IMR-90 (cell line): ENCODE measurements around the gene RAB34. TPM values are rescaled to one million over a fixed set of nuclear protein-coding genes. Genes with fewer than 3 reads are reported as not detected.

ENCODE experiments used
- ATAC-seq: fragments of 200-7000 bp; cut with Tn5 transposase; 2 replicates; pipeline ENCODE4 v1.9.1; 2020; ENCODE audit warnings: low read depth, mild to moderate bottlenecking, moderate library complexity
- BruUV-seq: library from RNA; stranded (reverse); fragments of 400-500 nt; replicated peaks from 2 replicates; lab custom pipeline; 2021; lab: Mats Ljungman, UMichigan
- CTCF ChIA-PET: fragments of 300-600 bp; formaldehyde crosslinking; extraction: SDS; loops from one replicate; lab custom pipeline; 2021; ENCODE audit warnings: antibody characterized with exemption; lab: Yijun Ruan, JAX
- POLR2A ChIA-PET: fragments of 300-600 bp; sonication (Branson Sonifier 250); formaldehyde crosslinking; loops from one replicate; lab custom pipeline; 2022; ENCODE audit warnings: antibody characterized with exemption; ENCODE audit not compliant: unreplicated experiment; lab: Charles Lee
- DNase-seq: peaks from one replicate; pipeline ENCODE4 v3.0.0; 2013
- H2AFZ ChIP-seq: replicated peaks from 2 replicates; pipeline ENCODE3; 2013; ENCODE audit warnings: low read length, mild to moderate bottlenecking; ENCODE audit not compliant: poor library complexity
- H2AK5ac ChIP-seq: 2 replicates; pipeline ENCODE4 v1.6.1; 2013; ENCODE audit warnings: low read depth, low read length, inconsistent platforms
- H2AK9ac ChIP-seq: replicated peaks from 2 replicates; pipeline ENCODE3; 2013; ENCODE audit warnings: mild to moderate bottlenecking, low read depth, low read length, moderate library complexity; ENCODE audit not compliant: poor library complexity
- H2BK120ac ChIP-seq: 2 replicates; pipeline ENCODE4 v1.6.1; 2013; ENCODE audit warnings: low read depth, low read length, inconsistent platforms
- H2BK15ac ChIP-seq: 3 replicates; pipeline ENCODE4 v1.6.1; 2013; ENCODE audit warnings: low read depth, low read length, inconsistent platforms
- H2BK20ac ChIP-seq: 2 replicates; pipeline ENCODE4 v1.6.1; 2013; ENCODE audit warnings: low read depth, mild to moderate bottlenecking, inconsistent platforms, low read length, moderate library complexity
- H2BK5ac ChIP-seq: 2 replicates; pipeline ENCODE4 v1.6.1; 2013; ENCODE audit warnings: mild to moderate bottlenecking, low read depth, low read length, inconsistent platforms; ENCODE audit not compliant: poor library complexity, severe bottlenecking
- H3K14ac ChIP-seq: replicated peaks from 2 replicates; pipeline ENCODE4 v1.6.1; 2013; ENCODE audit warnings: low read depth, low read length, inconsistent platforms
- H3K18ac ChIP-seq: 2 replicates; pipeline ENCODE4 v1.6.1; 2013; ENCODE audit warnings: low read depth, low read length, control low read depth
- H3K23ac ChIP-seq: 2 replicates; pipeline ENCODE4 v1.6.1; 2013; ENCODE audit warnings: low read depth, low read length, inconsistent platforms
- H3K27ac ChIP-seq: 2 replicates; pipeline ENCODE4 v1.5.1; 2013; ENCODE audit warnings: mild to moderate bottlenecking, control low read depth, low read length; ENCODE audit not compliant: insufficient read depth
- H3K27me3 ChIP-seq: 2 replicates; pipeline ENCODE4 v1.6.1; 2013; ENCODE audit warnings: low read length; ENCODE audit not compliant: control insufficient read depth, insufficient read depth
- H3K36me3 ChIP-seq: 2 replicates; pipeline ENCODE4 v1.6.1; 2013; ENCODE audit warnings: low read length, mixed read lengths; ENCODE audit not compliant: control insufficient read depth, insufficient read depth
- H3K4ac ChIP-seq: 2 replicates; pipeline ENCODE4 v1.6.1; 2013; ENCODE audit warnings: low read depth, low read length, inconsistent platforms
- H3K4me1 ChIP-seq: 2 replicates; pipeline ENCODE4 v1.6.1; 2013; ENCODE audit warnings: low read length, mixed read lengths; ENCODE audit not compliant: control insufficient read depth, insufficient read depth
- H3K4me2 ChIP-seq: 2 replicates; pipeline ENCODE4 v1.6.1; 2013; ENCODE audit warnings: low read depth, mild to moderate bottlenecking, control low read depth, low read length, moderate library complexity
- H3K4me3 ChIP-seq: 2 replicates; pipeline ENCODE4 v1.5.1; 2013; ENCODE audit warnings: low read depth, mild to moderate bottlenecking, control low read depth, low read length, moderate library complexity; ENCODE audit not compliant: insufficient read depth
- H3K56ac ChIP-seq: 2 replicates; pipeline ENCODE4 v1.6.1; 2013; ENCODE audit warnings: low read length, inconsistent platforms; ENCODE audit not compliant: insufficient read depth; ENCODE audit errors: extremely low read depth
- H3K79me1 ChIP-seq, 2 experiments: 2 replicates each; pipeline ENCODE4 v1.6.1; 2013; ENCODE audit warnings: low read length in 2 of 2, inconsistent platforms in 1 of 2, low read depth in 1 of 2
- H3K9ac ChIP-seq: 2 replicates; pipeline ENCODE4 v1.6.1; 2013; ENCODE audit warnings: low read depth, low read length, control low read depth
- H3K9me1 ChIP-seq: 2 replicates; pipeline ENCODE4 v1.6.1; 2013; ENCODE audit warnings: low read length, inconsistent platforms; ENCODE audit not compliant: insufficient read depth
- H3K9me3 ChIP-seq: 2 replicates; pipeline ENCODE4 v1.6.1; 2013; ENCODE audit warnings: low read length; ENCODE audit not compliant: control insufficient read depth, insufficient read depth
- H4K20me1 ChIP-seq: 2 replicates; pipeline ENCODE4 v1.6.1; 2013; ENCODE audit warnings: low read length, inconsistent platforms; ENCODE audit not compliant: insufficient read depth
- H4K5ac ChIP-seq: 2 replicates; pipeline ENCODE4 v1.6.1; 2013; ENCODE audit warnings: mild to moderate bottlenecking, low read depth, low read length, control low read depth
- H4K8ac ChIP-seq, 2 experiments: 2 replicates each; pipeline ENCODE4 v1.6.1; 2013; ENCODE audit warnings: low read depth in 2 of 2, low read length in 2 of 2, control low read depth in 1 of 2, inconsistent platforms in 1 of 2
- H4K91ac ChIP-seq: 2 replicates; pipeline ENCODE4 v1.6.1; 2013; ENCODE audit warnings: low read depth, low read length, inconsistent platforms; ENCODE audit not compliant: insufficient read depth
- BHLHE40 ChIP-seq: fragments of 150-350 bp; IDR thresholded peaks from 2 replicates; pipeline ENCODE4 v1.6.1; 2016; ENCODE audit warnings: mild to moderate bottlenecking, low read depth, low read length
- CEBPB ChIP-seq: IDR thresholded peaks from 2 replicates; pipeline ENCODE4 v1.6.1; 2012; ENCODE audit warnings: low read depth, low read length, improper control_type of control experiment
- CHD1 ChIP-seq: IDR thresholded peaks from 2 replicates; pipeline ENCODE4 v1.6.1; 2012; ENCODE audit warnings: low read depth, low read length, improper control_type of control experiment
- MAFK ChIP-seq: IDR thresholded peaks from 2 replicates; pipeline ENCODE4 v1.6.1; 2012; ENCODE audit warnings: low read depth, low read length, improper control_type of control experiment
- MAZ ChIP-seq: IDR thresholded peaks from 2 replicates; pipeline ENCODE4 v1.6.1; 2012; ENCODE audit warnings: low read depth, mild to moderate bottlenecking, low read length, improper control_type of control experiment, moderate library complexity, borderline replicate concordance
- MXI1 ChIP-seq: IDR thresholded peaks from 2 replicates; pipeline ENCODE4 v1.6.1; 2012; ENCODE audit warnings: low read depth, mild to moderate bottlenecking, low read length, moderate library complexity, borderline replicate concordance
- NFE2L2 ChIP-seq: fragments of 150-350 bp; IDR thresholded peaks from 2 replicates; pipeline ENCODE4 v1.6.1; 2016; ENCODE audit warnings: low read depth, mild to moderate bottlenecking, low read length
- RCOR1 ChIP-seq: IDR thresholded peaks from 2 replicates; pipeline ENCODE4 v1.6.1; 2012; ENCODE audit warnings: mild to moderate bottlenecking, low read length, improper control_type of control experiment; ENCODE audit not compliant: insufficient replicate concordance
- RFX5 ChIP-seq: IDR thresholded peaks from 2 replicates; pipeline ENCODE4 v1.8.0; 2012; ENCODE audit warnings: low read depth, mild to moderate bottlenecking, low read length, moderate library complexity
- WGBS, 2 experiments: methylation state at CpG; one replicate each; pipeline versions ENCODE4 v1.1.5 to v1.1.7; 2013; ENCODE audit warnings: missing lambda C conversion rate in 2 of 2; ENCODE audit not compliant: insufficient read length in 1 of 2; ENCODE audit errors: extremely low coverage in 2 of 2; 5-methylcytosine and 5-hydroxymethylcytosine counted together
- dilution Hi-C: fragments of 300-500 bp; cut with HindIII; formaldehyde crosslinking; loops from one replicate; pipeline ENCODE4 v1.14.3; 2018; ENCODE audit warnings: low sequenced_read_pairs; ENCODE audit not compliant: unreplicated experiment
- in situ Hi-C: fragments of 300-500 bp; cut with MboI; formaldehyde crosslinking; loops from 3 replicates; pipeline ENCODE4 v1.14.3; 2019; ENCODE audit warnings: low sequenced_read_pairs, inconsistent platforms, mixed read lengths
- intact Hi-C: fragments of 100-400 bp; cut with micrococcal nuclease; formaldehyde crosslinking; loops from 2 replicates; pipeline ENCODE4 v1.10.0; 2022
- polyA plus RNA-seq, 3 experiments: library from polyadenylated mRNA; depleted of rRNA; stranded (reverse); fragments of >200 nt; gene quantifications; 2 replicates each; pipeline ENCODE4 v1.2.3, GENCODE V29; 2012; ENCODE audit warnings: low replicate concordance in 1 of 3
- total RNA-seq: library from RNA; depleted of rRNA; stranded (reverse); fragments of >200 nt; gene quantifications from 2 replicates; pipeline ENCODE4 v1.2.3, GENCODE V29; 2012
- TF ChIP-seq, protein P1 (sequence below): conservative IDR thresholded peaks from 2 replicates; pipeline ENCODE4 v1.5.1; 2012; ENCODE audit warnings: mild to moderate bottlenecking, low read depth, low read length, improper control_type of control experiment
- TF ChIP-seq, protein P2 (sequence below): fragments of 150-350 bp; IDR thresholded peaks from 2 replicates; pipeline ENCODE4 v1.6.1; 2016; ENCODE audit warnings: low read depth, mild to moderate bottlenecking, low read length, moderate library complexity, borderline replicate concordance

Gene RAB34
- total and polyA plus RNA-seq, 2 of the 4 experiments (the other 2 are of a cell fraction) = 351 to 387 TPM

DNA sequence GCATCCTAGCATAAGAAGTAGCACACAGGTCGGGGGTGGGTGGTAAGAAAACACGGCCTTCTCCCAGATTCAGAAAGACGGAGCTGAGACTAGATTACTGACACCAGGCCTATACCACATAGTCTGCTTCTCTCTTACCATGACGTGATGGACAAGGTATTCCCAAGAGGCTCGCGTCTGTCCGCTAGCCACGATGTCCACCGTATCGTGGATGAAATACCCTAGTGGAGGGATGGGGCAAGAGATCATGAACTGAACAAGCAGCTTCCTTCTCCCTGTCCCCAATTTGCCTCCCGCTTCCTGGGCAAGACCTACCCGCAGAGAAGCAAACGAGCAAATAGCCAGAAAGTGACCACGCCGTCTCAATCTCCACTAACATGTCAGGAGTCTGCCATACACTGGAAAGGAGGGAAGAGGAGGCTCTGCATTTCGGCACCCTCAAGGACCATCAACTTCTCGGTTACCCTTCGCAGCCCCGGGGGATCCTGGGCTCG, 7.5 kb upstream of the RAB34 start:
- peak overlapping the region; percentile 3; the same call in 1 of the 2 replicates for H4K5ac ChIP-seq
- POLR2A ChIA-PET = interaction anchor here (1.3 kb wide), 1 partner anchor 14 kb away, joined by 3 read pairs; no protein-coding TSS in a partner anchor
- in situ Hi-C loops = no loop called here
- H3K56ac ChIP-seq = peak overlapping the region; percentile 23
- H2BK5ac ChIP-seq = peak overlapping the region; percentile 27
- H3K4ac ChIP-seq = peak overlapping the region; percentile 88
- peaks cover 36% of the 10 kb centered on the region for H3K36me3 ChIP-seq
- dilution Hi-C loops = no loop called here
- no peak overlapping the region; the same call in 1 of the 2 replicates for H3K18ac ChIP-seq
- peak overlapping the region; percentile 98 for H3K4me2 ChIP-seq
- H3K9me3 ChIP-seq = no peaks in the 10 kb centered on the region
- H2AK5ac ChIP-seq = peak overlapping the region; percentile 46
- WGBS, 2 experiments = no CpG with 5 or more reads among the region's 20 CpGs
- peaks cover 12% of the 10 kb centered on the region for H3K4me1 ChIP-seq
- no peaks in the 10 kb centered on the region for H3K9me1 ChIP-seq
- peak overlapping the region; percentile 64 for H4K91ac ChIP-seq
- peak overlapping the region; percentile 91 for H2AFZ ChIP-seq
- H3K9ac ChIP-seq = peak overlapping the region; percentile 68
- intact Hi-C loops = no loop called here
- BruUV-seq = no TSS peak
- H2BK120ac ChIP-seq = no peak overlapping the region
- H3K27ac ChIP-seq = peak overlapping the region; percentile 74
- H3K27me3 ChIP-seq = no peaks in the 10 kb centered on the region
- TF ChIP-seq, protein P1, sequence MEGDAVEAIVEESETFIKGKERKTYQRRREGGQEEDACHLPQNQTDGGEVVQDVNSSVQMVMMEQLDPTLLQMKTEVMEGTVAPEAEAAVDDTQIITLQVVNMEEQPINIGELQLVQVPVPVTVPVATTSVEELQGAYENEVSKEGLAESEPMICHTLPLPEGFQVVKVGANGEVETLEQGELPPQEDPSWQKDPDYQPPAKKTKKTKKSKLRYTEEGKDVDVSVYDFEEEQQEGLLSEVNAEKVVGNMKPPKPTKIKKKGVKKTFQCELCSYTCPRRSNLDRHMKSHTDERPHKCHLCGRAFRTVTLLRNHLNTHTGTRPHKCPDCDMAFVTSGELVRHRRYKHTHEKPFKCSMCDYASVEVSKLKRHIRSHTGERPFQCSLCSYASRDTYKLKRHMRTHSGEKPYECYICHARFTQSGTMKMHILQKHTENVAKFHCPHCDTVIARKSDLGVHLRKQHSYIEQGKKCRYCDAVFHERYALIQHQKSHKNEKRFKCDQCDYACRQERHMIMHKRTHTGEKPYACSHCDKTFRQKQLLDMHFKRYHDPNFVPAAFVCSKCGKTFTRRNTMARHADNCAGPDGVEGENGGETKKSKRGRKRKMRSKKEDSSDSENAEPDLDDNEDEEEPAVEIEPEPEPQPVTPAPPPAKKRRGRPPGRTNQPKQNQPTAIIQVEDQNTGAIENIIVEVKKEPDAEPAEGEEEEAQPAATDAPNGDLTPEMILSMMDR = no peak
- TF ChIP-seq, protein P2, sequence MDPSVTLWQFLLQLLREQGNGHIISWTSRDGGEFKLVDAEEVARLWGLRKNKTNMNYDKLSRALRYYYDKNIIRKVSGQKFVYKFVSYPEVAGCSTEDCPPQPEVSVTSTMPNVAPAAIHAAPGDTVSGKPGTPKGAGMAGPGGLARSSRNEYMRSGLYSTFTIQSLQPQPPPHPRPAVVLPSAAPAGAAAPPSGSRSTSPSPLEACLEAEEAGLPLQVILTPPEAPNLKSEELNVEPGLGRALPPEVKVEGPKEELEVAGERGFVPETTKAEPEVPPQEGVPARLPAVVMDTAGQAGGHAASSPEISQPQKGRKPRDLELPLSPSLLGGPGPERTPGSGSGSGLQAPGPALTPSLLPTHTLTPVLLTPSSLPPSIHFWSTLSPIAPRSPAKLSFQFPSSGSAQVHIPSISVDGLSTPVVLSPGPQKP = no peak
- TF ChIP-seq MAZ (no peak), MXI1 (no peak), RCOR1 (no peak), RFX5 (no peak), MAFK (no peak), CEBPB (no peak), BHLHE40 (no peak), NFE2L2 (no peak), CHD1 (no peak)
- peak overlapping the region; percentile 70 for H3K23ac ChIP-seq
- peaks cover 10 to 50% of the 10 kb centered on the region in 2 experiments; a peak in 3 of 4 replicates for H3K79me1 ChIP-seq
- H3K4me3 ChIP-seq = peak overlapping the region; percentile 72
- no peak overlapping the region for H2BK20ac ChIP-seq
- peak overlapping the region; percentile 96 for H2AK9ac ChIP-seq
- ATAC-seq (no peak), DNase-seq (peak; percentile 65)
- peaks cover 42% of the 10 kb centered on the region for H4K20me1 ChIP-seq
- peak overlapping the region; percentile 10 to 59; a peak in 2 of 4 replicates for H4K8ac ChIP-seq
- H3K14ac ChIP-seq = peak overlapping the region; percentile 80
- CTCF ChIA-PET = interaction anchor here (0.7 kb wide), 1 partner anchor 313 kb away, joined by 3 read pairs; no protein-coding TSS in a partner anchor
- H2BK15ac ChIP-seq = no peak overlapping the region
